ENCODE results near the gene HVCN1.

The HVCN1 gene

DNA sequence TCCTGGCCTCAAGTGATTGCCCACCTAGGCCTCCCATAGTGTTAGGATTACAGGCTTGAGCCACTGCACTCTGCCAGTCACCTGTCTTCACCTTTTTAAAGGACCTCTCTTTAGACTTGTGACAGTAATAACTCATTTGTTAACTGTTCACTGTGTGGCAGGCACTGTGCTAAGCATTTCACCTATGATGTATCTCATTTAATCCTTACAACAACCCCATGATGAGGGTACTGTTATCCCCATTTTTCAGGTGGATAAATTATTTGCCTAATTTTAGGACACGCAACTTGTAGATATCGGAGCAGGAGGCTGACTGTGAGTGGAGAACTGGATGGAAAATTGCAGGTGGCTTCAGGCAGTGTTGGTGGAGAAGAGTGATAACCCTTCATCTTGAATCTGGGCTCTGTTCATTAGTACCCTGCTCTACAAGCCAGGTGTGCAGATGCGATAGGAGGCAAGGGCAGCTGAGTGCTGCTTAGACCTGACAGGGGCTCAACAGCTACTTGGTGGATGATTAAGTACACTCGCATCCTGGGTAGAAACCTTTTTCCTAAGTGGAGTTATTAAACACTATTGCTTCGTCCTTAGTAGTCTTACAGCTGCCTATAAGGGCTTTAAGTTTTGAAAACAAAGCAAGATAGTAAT is 72.3 kb downstream of the HVCN1 start:
- Histone ChIP-seq H3K36me3 (peaks cover 4% of the 10 kb centered on the region; the same call in 1 of the 2 replicates), H3K27me3 (ENCODE audit: insufficient read depth, low read depth, severe bottlenecking) (no peaks in the 10 kb centered on the region), H3K9me3 (ENCODE audit: severe bottlenecking) (no peaks in the 10 kb centered on the region), H3K4me3 (ENCODE audit: low read depth, low read length) (no peak overlapping the region), H3K27ac (no peak overlapping the region)
- no peak for DNase-seq
- TF ChIP-seq, protein P1, sequence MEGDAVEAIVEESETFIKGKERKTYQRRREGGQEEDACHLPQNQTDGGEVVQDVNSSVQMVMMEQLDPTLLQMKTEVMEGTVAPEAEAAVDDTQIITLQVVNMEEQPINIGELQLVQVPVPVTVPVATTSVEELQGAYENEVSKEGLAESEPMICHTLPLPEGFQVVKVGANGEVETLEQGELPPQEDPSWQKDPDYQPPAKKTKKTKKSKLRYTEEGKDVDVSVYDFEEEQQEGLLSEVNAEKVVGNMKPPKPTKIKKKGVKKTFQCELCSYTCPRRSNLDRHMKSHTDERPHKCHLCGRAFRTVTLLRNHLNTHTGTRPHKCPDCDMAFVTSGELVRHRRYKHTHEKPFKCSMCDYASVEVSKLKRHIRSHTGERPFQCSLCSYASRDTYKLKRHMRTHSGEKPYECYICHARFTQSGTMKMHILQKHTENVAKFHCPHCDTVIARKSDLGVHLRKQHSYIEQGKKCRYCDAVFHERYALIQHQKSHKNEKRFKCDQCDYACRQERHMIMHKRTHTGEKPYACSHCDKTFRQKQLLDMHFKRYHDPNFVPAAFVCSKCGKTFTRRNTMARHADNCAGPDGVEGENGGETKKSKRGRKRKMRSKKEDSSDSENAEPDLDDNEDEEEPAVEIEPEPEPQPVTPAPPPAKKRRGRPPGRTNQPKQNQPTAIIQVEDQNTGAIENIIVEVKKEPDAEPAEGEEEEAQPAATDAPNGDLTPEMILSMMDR (IDR thresholded peaks at IDR 0.05; ENCODE audit: low read depth, low read length): no peak

DNA sequence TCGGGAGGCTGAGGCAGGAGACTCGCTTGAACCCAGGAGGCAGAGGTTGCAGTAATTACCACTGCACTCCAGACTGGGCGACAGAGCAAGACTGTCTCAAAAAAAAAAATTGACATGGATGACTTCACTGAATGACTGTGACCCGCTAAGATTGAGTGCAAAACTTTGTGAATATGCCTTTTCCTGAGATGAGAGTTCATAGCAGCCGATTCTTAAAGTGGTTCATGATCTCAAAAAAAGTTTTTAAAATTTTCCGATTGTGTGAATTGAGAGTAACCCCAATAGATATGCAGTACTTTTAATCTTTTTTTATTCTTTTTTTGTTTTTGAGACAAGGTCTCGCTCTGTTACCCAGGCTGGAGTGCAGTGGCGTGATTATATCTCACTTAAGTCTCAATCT is 73.7 kb downstream of the HVCN1 start:
- Histone ChIP-seq H3K27me3 (ENCODE audit: insufficient read depth, low read depth, severe bottlenecking) (no peaks in the 10 kb centered on the region), H3K4me3 (ENCODE audit: low read depth, low read length) (no peak overlapping the region), H3K9me3 (ENCODE audit: severe bottlenecking) (no peaks in the 10 kb centered on the region), H3K36me3 (peaks cover 4% of the 10 kb centered on the region; the same call in 1 of the 2 replicates), H3K27ac (no peak overlapping the region)
- no peak for DNase-seq
- TF ChIP-seq, protein P1 (IDR thresholded peaks at IDR 0.05; ENCODE audit: low read depth, low read length): no peak

DNA sequence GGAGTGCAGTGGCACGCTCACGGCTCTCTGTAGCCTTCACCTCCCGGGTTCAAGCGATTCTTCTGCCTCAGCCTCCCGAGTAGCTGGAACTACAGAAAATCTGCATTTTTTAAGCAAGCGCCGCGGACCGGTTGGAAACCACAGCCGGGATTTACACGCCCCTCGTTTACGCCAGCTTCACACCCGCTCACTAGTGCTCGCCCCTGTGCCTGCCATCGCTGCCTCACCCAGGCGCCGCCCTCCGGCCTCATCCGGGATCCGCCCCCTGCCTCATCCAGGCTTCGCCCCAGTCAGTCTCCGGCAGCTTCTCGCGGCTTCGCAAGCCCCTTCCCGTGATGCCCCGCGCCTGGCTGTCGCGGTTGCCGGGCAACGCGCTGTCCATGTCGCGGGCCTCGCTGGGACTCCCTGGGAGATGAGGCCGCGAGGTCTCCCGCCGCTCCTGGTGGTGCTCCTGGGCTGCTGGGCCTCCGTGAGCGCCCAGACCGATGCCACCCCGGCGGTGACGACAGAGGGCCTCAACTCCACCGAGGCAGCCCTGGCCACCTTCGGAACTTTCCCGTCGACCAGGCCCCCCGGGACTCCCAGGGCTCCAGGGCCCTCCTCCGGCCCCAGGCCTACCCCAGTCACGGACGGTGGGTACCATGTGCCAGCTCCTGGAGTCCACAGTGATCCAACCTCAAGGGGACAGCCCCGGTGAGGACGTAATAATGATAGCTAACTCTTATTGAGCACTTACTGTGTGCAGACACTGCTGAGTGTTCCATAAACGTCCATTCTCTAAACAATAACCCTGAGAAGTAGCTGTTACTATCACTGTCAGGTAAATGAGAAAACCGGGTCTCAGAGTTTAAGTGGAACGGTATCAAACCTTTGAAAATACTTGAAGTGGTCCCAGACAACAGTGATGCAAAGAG is 74.9 kb downstream of the HVCN1 start, which contains the start of gene TCTN1:
TSS of gene TCTN1 (plus strand) at position 359 of the 914 bp plus-strand sequence. CDS start at position 413, 54 bp downstream.
- DNase-seq: peak; percentile 97
- Histone ChIP-seq H3K36me3 (peaks cover 4% of the 10 kb centered on the region; the same call in 1 of the 2 replicates), H3K9me3 (ENCODE audit: severe bottlenecking) (no peaks in the 10 kb centered on the region), H3K27me3 (ENCODE audit: insufficient read depth, low read depth, severe bottlenecking) (no peaks in the 10 kb centered on the region), H3K27ac (peak within 1 kb of the TSS; percentile 67), H3K4me3 (ENCODE audit: low read depth, low read length) (peak within 1 kb of the TSS; percentile 71)
- TF ChIP-seq, protein P1 (IDR thresholded peaks at IDR 0.05; ENCODE audit: low read depth, low read length): no peak

DNA sequence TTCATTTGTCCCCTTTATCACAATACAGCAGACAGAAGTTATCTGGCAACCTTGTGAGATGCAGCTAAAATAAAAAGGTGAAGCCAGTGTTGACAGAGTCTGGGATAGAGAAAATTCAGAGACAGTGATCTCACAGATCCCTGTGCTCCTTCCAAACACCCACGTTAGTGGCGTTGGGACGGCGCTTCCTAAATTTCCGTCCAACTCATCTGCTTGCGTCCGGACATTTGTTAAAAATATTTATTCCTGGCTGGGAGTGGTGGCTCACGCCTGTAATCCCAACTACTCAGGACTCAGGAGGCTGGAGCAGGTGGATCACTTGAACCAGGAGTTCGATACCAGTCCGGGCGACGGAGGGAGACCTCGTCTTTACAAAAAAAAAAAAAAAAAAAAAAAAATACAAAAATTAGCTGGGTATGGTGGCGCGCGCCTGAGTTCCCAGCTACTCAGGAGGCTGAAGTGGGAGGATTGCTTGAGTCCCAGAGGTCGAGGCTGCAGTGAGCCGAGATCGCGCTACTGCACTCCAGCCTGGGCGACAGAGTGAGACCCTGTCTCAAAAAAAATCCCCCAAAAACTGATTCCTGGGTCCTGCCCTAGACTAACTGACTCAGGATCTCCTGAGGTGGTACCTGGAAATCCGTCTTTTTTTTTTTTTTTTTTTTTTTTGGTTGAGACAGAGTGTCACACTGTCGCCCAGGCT is 75.7 kb downstream of the HVCN1 start:
- H3K27me3 ChIP-seq (ENCODE audit: insufficient read depth, low read depth, severe bottlenecking): no peaks in the 10 kb centered on the region
- peak overlapping the region; percentile 71 for H3K4me3 ChIP-seq (ENCODE audit: low read depth, low read length)
- H3K27ac ChIP-seq: peak overlapping the region; percentile 67

DNA sequence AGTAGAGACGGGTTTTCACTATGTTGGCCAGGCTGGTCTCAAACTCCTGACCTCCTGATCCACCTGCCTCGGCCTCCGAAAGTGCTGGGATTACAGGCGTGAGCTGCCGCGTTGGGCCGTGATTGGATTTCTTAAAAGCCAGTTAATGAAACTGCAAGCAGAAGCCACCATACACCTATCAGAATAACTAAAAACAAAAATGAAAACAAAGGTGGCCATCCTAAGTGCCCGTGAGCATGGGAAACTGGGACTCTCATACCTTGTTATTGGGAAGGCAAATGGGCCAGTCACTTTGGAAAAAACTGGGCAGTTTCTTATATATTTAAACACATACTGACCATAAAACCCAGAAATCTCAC is 82.7 kb downstream of the HVCN1 start:
- TF ChIP-seq, protein P1 (IDR thresholded peaks at IDR 0.05; ENCODE audit: low read depth, low read length): no peak
- Histone ChIP-seq H3K36me3 (no peaks in the 10 kb centered on the region), H3K4me3 (ENCODE audit: low read depth, low read length) (no peak overlapping the region), H3K9me3 (ENCODE audit: severe bottlenecking) (no peaks in the 10 kb centered on the region), H3K27me3 (ENCODE audit: insufficient read depth, low read depth, severe bottlenecking) (no peaks in the 10 kb centered on the region), H3K27ac (no peak overlapping the region)
- no peak for DNase-seq

More for the DNA sequence above, 75.7 kb downstream of the HVCN1 start:
- Histone ChIP-seq H3K9me3 (ENCODE audit: severe bottlenecking) (no peaks in the 10 kb centered on the region), H3K36me3 (peaks cover 4% of the 10 kb centered on the region; the same call in 1 of the 2 replicates)
- TF ChIP-seq, protein P1 (IDR thresholded peaks at IDR 0.05; ENCODE audit: low read depth, low read length): no peak
- no peak for DNase-seq

Data from WERI-Rb-1 (cell line).